Adipose tissue (tissue), 3 donors: ENCODE data around the gene NPAT. TPM values are rescaled to one million over a fixed set of nuclear protein-coding genes. Genes with fewer than 3 reads are reported as not detected.
"Not testable (repeated sequence)": the region's sequence is repeated elsewhere in the genome, so short reads cannot be mapped to it uniquely, and the experiment has no call there.

ENCODE experiments used
- H3K27ac ChIP-seq: one replicate; pipeline ENCODE4 v1.5.1; 2013; ENCODE audit warnings: low read depth, low read length
- WGBS, 3 donors: extraction: QIAGEN DNeasy Blood & Tissue Kit; methylation state at CpG; one replicate each; pipeline ENCODE4 v1.1.7; 2013; 5-methylcytosine and 5-hydroxymethylcytosine counted together
- polyA plus RNA-seq, 3 donors: library from polyadenylated mRNA; stranded (reverse); fragments of 200-250 nt; gene quantifications; one replicate each; pipeline ENCODE4 v1.2.3, GENCODE V29; 2013
- donor health status: healthy with polysubstance abuse.
- donor health status: Bipolar disorder and iron deficiency.
- donor health status: healthy.

NPAT gene
- polyA plus RNA-seq, 3 donors = 1.7 to 2.9 (median 2.5) TPM

DNA sequence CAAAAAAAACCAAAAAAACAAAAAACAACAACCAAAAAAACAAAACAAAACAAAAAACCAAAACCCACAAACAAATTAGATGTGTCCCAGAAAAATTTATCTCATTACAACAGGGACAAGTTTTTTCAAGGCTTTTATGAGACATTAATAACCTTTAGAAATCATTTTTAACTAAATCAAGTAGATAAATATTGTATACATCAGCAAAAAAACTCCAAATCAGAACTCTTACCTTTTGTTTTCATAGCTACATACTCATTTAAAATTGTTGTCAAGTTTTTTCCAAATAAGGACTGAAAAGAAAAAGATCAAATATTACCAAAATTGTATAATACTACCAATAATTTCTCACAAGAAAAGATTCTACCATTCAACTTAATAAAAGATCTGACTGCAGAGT, 28.7 kb downstream of the NPAT start:
- H3K27ac ChIP-seq = no peak overlapping the region

DNA sequence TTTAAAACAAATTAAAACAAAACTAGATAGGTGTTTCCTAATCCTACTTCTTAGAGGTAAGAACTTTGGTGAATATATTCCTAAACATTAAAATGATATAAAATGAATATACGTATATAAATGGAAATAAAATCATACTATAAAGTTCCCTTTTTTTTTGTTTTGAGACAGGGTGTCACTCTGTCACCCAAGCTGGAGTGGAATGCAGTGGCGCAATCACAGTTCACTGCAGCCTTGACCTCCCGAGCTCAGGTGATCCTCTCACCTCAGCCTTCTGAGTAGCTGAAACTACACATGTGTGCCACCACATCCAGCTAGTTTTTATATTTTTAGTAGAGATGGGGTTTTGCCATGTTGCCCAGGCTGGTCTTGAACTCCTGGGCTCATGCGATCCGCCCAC, 44.9 kb downstream of the NPAT start:
- WGBS, 3 donors = 78 to 94% (median 89%) methylated on average over 5 of the region's 5 CpGs

DNA sequence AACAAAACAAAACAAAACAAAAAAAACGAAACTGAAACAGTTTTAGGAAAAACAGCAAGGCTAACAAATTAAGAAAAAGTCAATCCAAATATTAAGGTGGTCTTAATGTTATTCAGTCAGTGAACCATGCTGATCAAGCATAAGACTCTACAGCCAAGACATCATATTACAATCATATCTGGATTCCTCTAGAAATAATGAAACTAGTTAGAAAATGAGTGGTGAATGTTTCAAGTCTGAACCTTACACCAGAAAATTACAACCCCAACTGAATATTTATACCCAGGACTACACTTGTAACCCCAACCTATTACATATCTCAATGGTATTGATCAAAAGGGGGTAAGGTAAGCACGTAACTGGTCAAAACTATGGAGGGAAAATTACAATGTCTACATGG, 52.3 kb downstream of the NPAT start:
- H3K27ac ChIP-seq = no peak overlapping the region
- 65 to 75% (median 72%) methylated on average over 2 of the region's 2 CpGs for WGBS, 3 donors

More for the DNA sequence above, 44.9 kb downstream of the NPAT start:
- H3K27ac ChIP-seq = no peak overlapping the region

DNA sequence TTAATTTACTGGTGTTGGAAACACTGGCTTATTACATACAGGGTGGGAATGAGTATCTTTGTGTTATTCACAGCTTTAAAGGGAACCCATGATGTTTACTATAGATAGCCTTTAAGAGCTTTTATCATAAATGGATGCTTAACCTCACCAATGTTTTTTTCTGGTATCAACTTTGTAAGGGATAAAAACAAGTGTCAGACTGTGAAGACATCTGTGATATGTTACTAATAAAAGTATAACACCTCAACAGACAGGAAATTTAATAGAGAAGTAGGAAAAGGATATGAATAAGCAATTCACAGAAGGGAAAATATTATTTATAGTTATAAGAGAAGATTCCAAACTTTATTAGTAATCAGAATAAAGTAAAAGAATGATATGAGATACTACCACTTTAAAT, 54.8 kb downstream of the NPAT start:
- H3K27ac ChIP-seq = no peak overlapping the region

DNA sequence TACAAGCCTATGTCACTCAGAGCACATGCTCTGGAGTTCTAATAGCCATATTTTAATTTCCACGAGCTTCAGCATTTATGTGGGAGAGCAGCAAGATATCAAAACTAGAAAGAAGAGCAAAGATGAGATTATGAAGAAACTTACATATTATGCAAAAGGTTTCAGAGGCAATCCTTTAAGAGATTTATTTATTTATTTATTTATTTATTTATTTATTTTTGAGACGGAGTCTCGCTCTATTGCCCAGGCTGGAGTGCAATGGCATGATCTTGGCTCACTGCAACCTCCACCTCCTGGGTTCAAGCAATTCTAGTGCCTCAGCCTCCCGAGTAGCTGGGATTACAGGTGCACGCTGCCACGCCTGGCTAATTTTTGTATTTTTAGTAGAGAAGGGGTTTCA, 59.6 kb downstream of the NPAT start:
- WGBS, 3 donors = 82 to 98% (median 88%) methylated on average over 6 of the region's 6 CpGs
- H3K27ac ChIP-seq = not testable (repeated sequence)

DNA sequence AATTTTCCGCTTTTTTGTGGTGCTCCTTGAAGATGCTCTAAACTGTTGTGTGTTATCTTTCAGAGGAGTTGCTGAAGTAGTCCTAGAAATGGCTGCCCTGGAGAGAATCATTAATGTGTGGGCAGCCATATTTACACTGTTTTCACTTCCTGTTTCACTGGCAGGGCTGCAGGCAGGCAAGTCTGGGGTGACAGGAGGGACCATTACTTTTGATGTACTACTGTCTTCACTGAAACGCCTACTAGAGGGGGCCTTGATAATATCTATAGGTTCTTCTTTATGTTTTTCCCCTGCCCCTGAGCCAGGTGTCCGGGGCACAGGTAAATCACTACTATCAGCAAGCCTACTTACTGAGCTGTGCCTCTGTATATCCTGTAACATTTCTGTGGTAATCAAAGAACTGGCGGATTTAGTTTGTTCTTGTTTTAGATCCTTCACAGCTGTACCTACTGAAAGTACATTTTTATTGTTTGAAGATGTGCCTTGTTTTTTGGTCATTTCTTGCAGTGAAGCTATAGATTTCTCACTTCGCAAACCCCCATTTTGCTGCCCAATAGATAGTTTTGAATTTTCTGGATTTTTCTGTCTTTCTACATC, 61.4 kb downstream of the NPAT start:
- no peak overlapping the region for H3K27ac ChIP-seq
- 84 to 92% (median 88%) methylated on average over 5 of the region's 5 CpGs for WGBS, 3 donors

DNA sequence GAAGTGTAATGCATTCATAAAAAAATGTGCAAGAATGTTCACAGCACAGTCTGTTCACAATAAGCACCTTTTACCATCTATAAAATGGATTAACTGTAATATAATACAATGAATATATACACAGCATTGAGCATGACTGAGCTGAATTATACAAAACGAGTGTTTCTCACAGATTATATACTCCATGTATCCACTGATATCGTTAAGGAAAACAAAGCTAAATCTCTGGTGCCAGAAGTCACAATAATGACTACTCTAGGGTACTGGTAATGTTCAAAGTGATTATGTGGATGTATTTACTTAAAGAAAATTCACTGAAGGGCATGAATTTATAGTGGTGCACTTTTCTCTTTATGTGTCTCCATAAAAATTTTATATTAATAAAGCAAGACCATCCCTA, 67.8 kb downstream of the NPAT start:
- 51 to 88% (median 80%) methylated on average over 2 of the region's 2 CpGs for WGBS, 3 donors
- H3K27ac ChIP-seq = no peak overlapping the region

DNA sequence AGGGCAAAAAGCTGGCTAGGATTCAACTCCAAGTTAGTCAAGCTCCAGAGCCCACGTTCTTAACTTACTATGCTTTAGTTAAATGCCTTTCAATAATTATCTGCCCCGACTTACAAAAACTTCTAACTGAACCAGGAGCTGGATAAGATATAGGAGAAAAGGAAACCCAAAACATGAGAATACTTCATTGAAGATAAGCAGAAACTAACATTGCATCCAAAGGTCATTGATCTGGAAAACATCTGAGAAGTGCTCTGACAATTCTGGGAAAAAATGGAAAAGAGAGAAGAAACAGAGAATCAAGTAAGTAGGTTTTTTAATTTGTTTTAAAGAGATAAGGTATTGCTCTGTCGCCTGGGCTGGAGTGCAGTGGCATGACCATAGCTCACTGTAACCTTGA, 73.9 kb downstream of the NPAT start:
- WGBS, 3 donors = 33 to 68% (median 65%) methylated on average over 3 of the region's 3 CpGs

DNA sequence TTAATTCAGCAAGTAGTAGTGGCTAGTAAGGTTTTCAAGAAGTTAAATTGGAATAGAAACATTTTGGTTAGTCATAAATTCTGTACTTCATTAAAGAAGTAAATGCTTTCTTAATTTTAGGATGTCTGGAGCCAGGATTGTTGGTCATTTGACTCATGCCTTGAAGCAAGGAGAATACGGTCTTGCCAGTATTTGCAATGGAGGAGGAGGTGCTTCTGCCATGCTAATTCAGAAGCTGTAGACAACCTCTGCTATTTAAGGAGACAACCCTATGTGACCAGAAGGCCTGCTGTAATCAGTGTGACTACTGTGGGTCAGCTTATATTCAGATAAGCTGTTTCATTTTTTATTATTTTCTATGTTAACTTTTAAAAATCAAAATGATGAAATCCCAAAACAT, 75.3 kb downstream of the NPAT start:
- WGBS, 3 donors = 69 to 71% (median 71%) methylated on average over 1 of the region's 1 CpG
- no peak overlapping the region for H3K27ac ChIP-seq

More for the DNA sequence above, 73.9 kb downstream of the NPAT start:
- no peak overlapping the region for H3K27ac ChIP-seq

DNA sequence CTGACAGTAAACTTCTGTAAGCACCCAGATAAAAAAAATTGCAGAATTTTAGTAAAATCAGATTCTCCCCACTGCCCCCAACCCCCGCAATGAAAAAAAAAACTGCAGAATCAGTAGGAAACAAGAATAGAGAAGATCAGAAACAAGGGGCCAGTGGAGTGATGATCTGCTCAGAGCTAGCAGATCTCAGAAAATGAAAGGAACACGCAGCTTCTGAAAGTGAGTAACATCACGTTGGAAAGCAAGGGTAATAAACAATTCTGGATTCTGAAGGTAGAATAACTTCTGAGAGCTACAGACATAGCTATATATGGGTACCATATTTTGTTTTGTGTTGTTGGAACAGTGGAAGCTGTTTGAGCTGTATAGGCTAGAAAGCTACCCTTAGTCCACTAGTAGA, 77.8 kb downstream of the NPAT start:
- H3K27ac ChIP-seq = no peak overlapping the region
- 83 to 98% (median 92%) methylated on average over 3 of the region's 3 CpGs for WGBS, 3 donors

DNA sequence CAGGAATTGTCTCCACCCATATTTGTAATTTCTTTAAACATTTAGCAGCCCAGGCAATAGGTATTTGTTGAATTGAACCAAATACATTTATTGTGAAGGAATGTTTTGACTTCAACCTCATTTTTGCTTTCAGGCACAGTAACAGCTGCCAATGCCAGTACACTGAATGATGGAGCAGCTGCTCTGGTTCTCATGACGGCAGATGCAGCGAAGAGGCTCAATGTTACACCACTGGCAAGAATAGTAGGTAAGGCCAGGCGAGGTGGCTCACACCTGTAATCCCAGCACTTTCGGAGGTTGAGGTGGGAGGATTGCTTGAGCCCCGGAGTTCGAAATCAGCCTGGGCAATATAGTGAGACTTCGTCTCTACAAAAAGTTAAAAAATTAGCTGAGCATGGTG, 80.1 kb downstream of the NPAT start:
- whole genome bisulfite sequencing, 3 donors = 61 to 98% (median 96%) methylated on average over 7 of the region's 7 CpGs
- H3K27ac ChIP-seq = no peak overlapping the region

DNA sequence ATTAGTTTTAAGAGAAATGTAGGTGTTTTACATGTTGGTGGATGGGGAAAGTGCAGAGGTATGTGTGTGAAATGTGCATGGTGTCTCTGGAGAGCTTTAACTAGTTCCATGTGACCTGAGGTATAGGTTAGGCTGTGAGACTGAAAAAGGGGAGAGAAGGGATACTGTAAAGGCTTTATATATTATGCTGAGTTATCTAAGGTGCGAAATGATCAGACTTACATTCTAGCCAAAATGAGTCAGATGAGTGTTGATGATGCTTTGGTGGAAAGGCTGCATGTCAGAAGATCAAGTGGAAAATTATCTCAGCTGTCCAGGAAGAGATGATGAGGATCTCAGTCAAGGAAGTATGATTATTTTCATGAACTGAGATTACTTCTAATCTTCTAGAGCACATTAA, 85.2 kb downstream of the NPAT start:
- 91 to 97% (median 93%) methylated on average over 1 of the region's 1 CpG for WGBS, 3 donors
- no peak overlapping the region for H3K27ac ChIP-seq

DNA sequence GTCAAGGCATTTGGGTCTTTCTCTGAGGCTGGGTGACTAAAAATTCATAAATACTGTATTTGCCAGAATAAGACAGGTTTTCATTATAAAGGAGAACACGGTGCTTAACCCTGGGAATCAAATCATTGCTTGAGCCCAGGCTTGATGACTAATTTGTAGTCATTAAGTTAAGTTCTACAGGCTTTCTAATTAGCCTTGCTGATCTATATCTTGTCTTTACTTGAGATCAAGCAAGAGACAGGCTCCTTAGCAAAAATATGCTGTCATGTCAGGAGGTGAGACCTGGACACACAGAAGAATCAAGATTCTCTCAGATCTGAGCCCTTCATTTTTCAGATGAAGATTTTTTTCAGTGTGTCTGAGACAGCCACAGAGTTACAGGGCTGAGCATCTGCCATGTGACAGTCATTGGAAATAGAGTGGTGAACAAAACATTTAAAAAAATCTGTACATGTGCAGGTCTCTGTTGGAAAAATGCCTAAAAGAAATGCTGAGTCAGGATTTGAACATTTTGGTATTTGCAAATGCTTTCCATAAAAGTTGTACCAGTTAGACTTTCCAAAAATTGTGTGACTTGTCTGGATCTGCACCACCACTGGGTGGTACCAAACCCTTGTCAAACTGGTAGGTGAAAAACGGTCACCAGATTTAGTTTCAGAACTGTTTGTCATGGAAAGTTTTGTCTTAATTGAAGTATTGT, 86.4 kb downstream of the NPAT start:
- H3K27ac ChIP-seq = no peak overlapping the region
- WGBS, 3 donors = 66 to 71% (median 71%) methylated on average over 2 of the region's 2 CpGs

DNA sequence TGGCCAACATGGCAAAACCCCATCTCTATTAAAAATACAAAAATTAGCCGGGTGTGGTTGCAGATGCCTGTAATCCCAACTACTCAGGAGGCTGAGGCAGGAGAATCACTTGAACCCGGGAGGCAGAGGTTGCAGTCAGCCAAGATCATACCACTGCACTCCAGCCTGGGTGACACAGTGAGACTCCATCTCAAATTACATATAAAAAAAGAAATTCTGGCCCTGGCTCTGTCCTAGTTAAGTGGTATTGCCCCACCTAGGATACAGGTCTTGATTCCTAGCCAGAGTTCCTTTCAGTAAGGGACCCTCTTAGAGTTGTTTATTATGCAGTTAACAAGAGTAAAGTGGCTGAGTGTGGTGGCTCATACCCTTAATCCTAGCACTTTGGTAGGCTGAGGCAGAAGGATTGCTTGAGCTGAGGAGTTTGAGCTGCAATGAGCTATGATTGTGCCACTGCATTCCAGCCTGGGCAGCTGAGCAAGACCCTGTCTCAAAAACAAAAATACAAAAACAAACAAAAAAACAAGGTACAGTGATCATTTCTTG, 89.4 kb downstream of the NPAT start:
- H3K27ac ChIP-seq = not testable (repeated sequence)
- 94 to 98% (median 96%) methylated on average over 2 of the region's 2 CpGs for WGBS, 3 donors

DNA sequence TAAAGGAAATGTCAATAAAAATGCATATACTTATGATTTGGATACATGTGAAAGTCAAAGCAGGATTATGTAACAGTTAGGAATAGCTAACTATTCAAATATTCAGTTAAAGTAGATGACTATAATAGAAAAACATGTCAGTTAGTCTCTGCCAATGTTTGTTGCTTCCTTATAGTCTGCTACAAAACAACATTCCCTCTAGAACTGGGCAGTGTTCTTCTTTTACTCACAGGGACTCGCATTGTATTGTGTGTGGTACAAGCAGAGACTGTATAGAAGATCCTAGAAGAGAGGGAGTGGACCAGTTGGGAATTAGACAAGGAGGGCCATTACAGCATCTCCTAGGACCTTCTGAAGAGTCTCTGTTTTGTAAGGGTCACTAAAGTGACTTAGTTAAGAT, 90.4 kb downstream of the NPAT start:
- no peak overlapping the region for H3K27ac ChIP-seq
- 74 to 90% (median 89%) methylated on average over 1 of the region's 1 CpG for WGBS, 3 donors

DNA sequence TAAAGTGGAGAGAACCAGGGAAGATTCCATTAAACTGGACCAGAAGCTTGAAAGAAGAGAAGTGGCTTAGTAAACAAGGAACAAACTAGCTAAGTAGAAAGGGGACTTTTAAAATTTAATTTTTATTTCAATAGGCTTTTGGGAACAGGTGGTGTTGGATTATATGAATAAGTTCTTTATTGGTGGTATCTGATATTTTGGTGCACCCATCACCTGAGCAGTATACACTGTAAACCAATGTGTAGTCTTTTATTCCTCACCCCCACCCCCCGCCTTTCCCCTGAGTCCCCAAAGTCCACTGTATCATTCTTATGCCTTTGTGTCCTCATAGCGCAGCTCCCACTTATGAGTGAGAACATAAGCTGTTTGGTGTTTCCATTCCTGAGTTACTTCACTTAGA, 93.7 kb downstream of the NPAT start:
- no peak overlapping the region for H3K27ac ChIP-seq
- 95 to 100% (median 98%) methylated on average over 2 of the region's 2 CpGs for WGBS, 3 donors

DNA sequence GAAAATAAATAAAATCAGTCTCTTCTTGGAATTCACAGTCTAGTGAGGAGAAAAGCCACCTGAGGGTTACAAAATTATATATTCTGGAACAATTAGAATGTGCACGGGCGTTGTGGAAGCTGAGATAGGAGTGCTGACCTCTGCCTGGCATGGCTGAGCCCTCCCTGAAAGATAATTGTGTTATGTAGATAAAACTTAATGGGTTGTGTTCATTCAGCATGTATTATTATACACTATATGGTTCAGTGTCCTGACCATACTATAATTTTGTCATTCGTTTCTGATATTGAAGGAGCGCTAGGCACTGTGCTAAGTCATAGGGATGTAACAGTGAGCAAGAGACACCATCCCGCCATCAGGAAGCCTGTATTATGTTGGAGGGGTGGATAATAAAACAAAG, 97.3 kb downstream of the NPAT start:
- H3K27ac ChIP-seq = no peak overlapping the region
- 73 to 92% (median 88%) methylated on average over 5 of the region's 5 CpGs for WGBS, 3 donors

DNA sequence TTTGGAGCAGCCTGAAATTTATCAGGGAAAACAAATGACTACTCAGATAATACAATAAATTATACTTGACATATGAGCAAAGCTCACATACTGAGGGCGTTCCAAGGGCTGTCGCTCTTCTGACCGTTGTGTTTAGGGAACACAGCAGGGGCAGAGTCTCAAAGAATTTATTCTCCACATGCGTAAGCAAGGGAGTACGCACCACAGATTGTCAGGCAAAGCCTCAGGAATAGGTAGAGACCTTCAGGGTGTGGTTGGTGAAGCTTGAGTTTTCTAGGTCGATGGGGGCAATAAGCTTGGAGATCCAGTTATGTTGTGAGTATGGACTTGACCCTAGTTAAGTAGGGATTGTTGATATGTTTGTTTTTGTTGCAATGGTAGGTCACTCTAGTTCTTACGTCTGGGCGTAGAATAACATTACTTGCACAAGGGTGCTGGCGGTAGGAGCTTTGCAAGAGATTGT, 100.2 kb downstream of the NPAT start:
- no peak overlapping the region for H3K27ac ChIP-seq
- WGBS, 3 donors = 16 to 44% (median 27%) methylated on average over 9 of the region's 9 CpGs

DNA sequence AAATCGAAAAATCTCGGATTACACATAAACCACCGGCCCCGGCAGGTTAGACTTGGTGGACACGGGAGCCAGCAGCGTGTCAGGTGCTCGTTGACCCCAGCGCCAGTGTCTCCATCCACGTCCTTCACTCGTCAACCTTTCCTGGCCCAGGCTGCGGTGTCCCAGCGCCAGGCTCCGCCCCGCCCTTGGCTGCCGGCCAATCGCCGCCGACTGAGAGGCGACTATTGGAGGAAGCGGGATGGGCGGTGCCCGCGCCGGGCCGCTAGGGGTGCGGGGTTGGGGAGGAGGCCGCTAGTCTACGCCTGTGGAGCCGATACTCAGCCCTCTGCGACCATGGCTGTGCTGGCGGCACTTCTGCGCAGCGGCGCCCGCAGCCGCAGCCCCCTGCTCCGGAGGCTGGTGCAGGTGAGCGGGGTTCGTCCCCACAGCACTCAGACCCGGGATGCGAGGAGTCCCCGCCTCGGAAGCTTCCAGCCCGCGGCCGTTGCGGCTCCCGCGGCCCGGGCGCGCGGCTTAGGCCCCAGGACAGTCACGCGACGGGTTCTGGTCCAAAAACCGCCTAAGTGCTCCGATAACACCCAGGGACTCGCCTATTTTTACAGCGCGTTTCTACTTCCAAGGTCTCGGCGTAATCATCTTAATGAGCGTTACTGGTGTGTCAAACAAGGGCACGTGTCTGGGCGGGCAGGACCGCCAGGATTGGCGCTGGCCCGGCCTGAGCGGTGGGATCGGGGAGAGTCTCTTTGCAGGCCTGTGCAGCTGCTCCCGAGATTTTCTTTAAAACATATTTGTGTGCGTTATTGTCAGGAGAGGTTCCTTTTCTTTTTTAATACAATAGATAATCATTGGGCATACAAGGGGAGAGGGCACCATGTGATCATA, 100.9 kb downstream of the NPAT start, which contains the start of gene ACAT1:
TSS of gene ACAT1 (plus strand) at position 294 of the 882 bp plus-strand sequence. CDS start at position 334, 40 bp downstream.
- 0 to 1% (median 1%) methylated on average over 70 to 73 of the region's 73 CpGs for WGBS, 3 donors
- no peak within 1 kb of the TSS for H3K27ac ChIP-seq
